HCT116 (cell line): ENCODE results near the gene FAM53B. TPM values are rescaled to one million over a fixed set of nuclear protein-coding genes. Genes with fewer than 3 reads are reported as not detected.

ENCODE experiments used
- ATAC-seq: fragments of 200-7000 bp; cut with Tn5 transposase; 2 replicates; pipeline ENCODE4 v1.9.1; 2020; ENCODE audit warnings: mild to moderate bottlenecking, moderate library complexity
- BruUV-seq: library from RNA; stranded (reverse); fragments of 400-500 nt; replicated peaks from 2 replicates; lab custom pipeline; 2021; lab: Mats Ljungman, UMichigan
- CTCF ChIA-PET: fragments of 300-600 bp; sonication (Branson Sonifier 250); formaldehyde crosslinking; loops from one replicate; lab custom pipeline; 2021; ENCODE audit warnings: antibody characterized with exemption; lab: Charles Lee
- POLR2A ChIA-PET: fragments of 300-600, 350-600 bp; sonication (Branson Sonifier 250); formaldehyde crosslinking; loops from one replicate; lab custom pipeline; 2021; ENCODE audit warnings: antibody characterized with exemption; lab: Charles Lee
- RAD21 ChIA-PET, 2 experiments: fragments of 300-600 bp; sonication (Branson Sonifier 250); formaldehyde crosslinking; loops; one replicate each; lab custom pipeline; 2023; ENCODE audit warnings: low total read pairs in 2 of 2; ENCODE audit not compliant: uncharacterized antibody in 2 of 2, unreplicated experiment in 2 of 2, low non-redundant PET in 1 of 2; lab: Charles Lee
- DNase-seq: peaks from one replicate; pipeline ENCODE4 v3.0.0-alpha.2; 2010; ENCODE audit warnings: low read depth, low spot score
- H2AFZ ChIP-seq: fragments of 200-600 bp; shearing (Covaris generic), sonication (generic); 2 replicates; pipeline ENCODE4 v1.6.1; 2017; ENCODE audit warnings: low read depth, mixed run types, mixed read lengths, antibody characterized with exemption, low read length; ENCODE audit not compliant: poor library complexity, severe bottlenecking
- H3K27ac ChIP-seq: 2 replicates; pipeline ENCODE4 v1.5.1; 2012; ENCODE audit warnings: low read depth, low read length
- H3K27me3 ChIP-seq: fragments of 200-600 bp; sonication (generic); 2 replicates; pipeline ENCODE4 v1.6.1; 2016; ENCODE audit warnings: mixed run types, low read length, mixed read lengths; ENCODE audit not compliant: insufficient read depth
- H3K36me3 ChIP-seq, 2 experiments: fragments of 200-500 bp in 1 of 2; fragments of 200-600 bp in 1 of 2; sonication (Bioruptor generic) in 1 of 2; sonication (generic) in 1 of 2; 2 replicates each; pipeline versions ENCODE4 v1.5.1 to v1.6.1; 2014 to 2016; ENCODE audit warnings: low read length in 2 of 2, inconsistent platforms in 1 of 2, mixed read lengths in 1 of 2, mixed run types in 1 of 2; ENCODE audit not compliant: insufficient read depth in 2 of 2, control insufficient read depth in 1 of 2
- H3K4me1 ChIP-seq, 2 experiments: fragments of 200-600 bp in 1 of 2; sonication (generic) in 1 of 2; 2 replicates each; pipeline versions ENCODE4 v1.5.1 to v1.6.1; 2012 to 2017; ENCODE audit warnings: low read length in 2 of 2, inconsistent platforms in 1 of 2, mild to moderate bottlenecking in 1 of 2, mixed read lengths in 1 of 2, mixed run types in 1 of 2, moderate library complexity in 1 of 2; ENCODE audit not compliant: insufficient read depth in 2 of 2, control insufficient read depth in 1 of 2
- H3K4me2 ChIP-seq: fragments of 200-600 bp; sonication (generic); 2 replicates; pipeline ENCODE4 v1.6.1; 2017; ENCODE audit warnings: mixed run types, low read length, mixed read lengths
- H3K4me3 ChIP-seq, 2 experiments: fragments of 200-600 bp in 1 of 2; sonication (generic) in 1 of 2; replicated peaks in 1 of 2; 2 replicates each; pipeline ENCODE4 v1.5.1; 2011 to 2016; ENCODE audit warnings: low read length in 2 of 2, control low read depth in 1 of 2, low read depth in 1 of 2, mild to moderate bottlenecking in 1 of 2, mixed read lengths in 1 of 2, mixed run types in 1 of 2
- H3K79me2 ChIP-seq: fragments of 200-600 bp; sonication (generic); 2 replicates; pipeline ENCODE4 v1.6.1; 2017; ENCODE audit warnings: mild to moderate bottlenecking, mixed run types, low read length, moderate library complexity, mixed read lengths; ENCODE audit not compliant: insufficient read depth
- H3K9ac ChIP-seq: fragments of 200-600 bp; sonication (generic); 2 replicates; pipeline ENCODE4 v1.6.1; 2016; ENCODE audit warnings: low read length, mixed read lengths
- H3K9me2 ChIP-seq: fragments of 200-600 bp; sonication (generic), shearing (Covaris generic); 2 replicates; pipeline ENCODE4 v1.6.1; 2017; ENCODE audit warnings: mixed run types, mild to moderate bottlenecking, moderate library complexity; ENCODE audit not compliant: insufficient read depth
- H3K9me3 ChIP-seq, 2 experiments: fragments of 200-500 bp in 1 of 2; fragments of 200-600 bp in 1 of 2; sonication (Bioruptor generic) in 1 of 2; sonication (generic) in 1 of 2; 2 replicates each; pipeline ENCODE4 v1.6.1; 2014 to 2017; ENCODE audit warnings: low read length in 2 of 2, mixed read lengths in 2 of 2, inconsistent platforms in 1 of 2, low read depth in 1 of 2, mild to moderate bottlenecking in 1 of 2, mixed run types in 1 of 2, moderate library complexity in 1 of 2; ENCODE audit not compliant: control insufficient read depth in 1 of 2, insufficient read depth in 1 of 2
- H4K20me1 ChIP-seq: fragments of 200-600 bp; sonication (generic), shearing (Covaris generic); 2 replicates; pipeline ENCODE4 v1.6.1; 2017; ENCODE audit warnings: mixed run types, mild to moderate bottlenecking, moderate library complexity; ENCODE audit not compliant: insufficient read depth
- CBX3 ChIP-seq: IDR thresholded peaks from 2 replicates; pipeline ENCODE4 v1.6.1; 2012; ENCODE audit warnings: low read depth
- ELF1 ChIP-seq: IDR thresholded peaks from 2 replicates; pipeline ENCODE4 v1.6.1; 2012; ENCODE audit warnings: low read depth, borderline replicate concordance
- EZH2phosphoT487 ChIP-seq: fragments of 200-600 bp; IDR thresholded peaks from 2 replicates; pipeline ENCODE4 v1.6.1; 2018; ENCODE audit warnings: antibody characterized with exemption, borderline replicate concordance
- TCF7L2 ChIP-seq: IDR thresholded peaks from 2 replicates; pipeline ENCODE4 v1.7.0; 2011; ENCODE audit warnings: borderline replicate concordance, inconsistent platforms; ENCODE audit not compliant: insufficient read depth, insufficient read length; ENCODE audit errors: extremely low read depth
- YY1 ChIP-seq: IDR thresholded peaks from 2 replicates; pipeline ENCODE4 v1.6.1; 2011; ENCODE audit warnings: low read length, low read depth, moderate library complexity, mild to moderate bottlenecking; ENCODE audit not compliant: insufficient replicate concordance; ENCODE audit errors: extremely low read depth
- ZFX ChIP-seq: fragments of 450-650 bp; IDR thresholded peaks from 2 replicates; pipeline ENCODE4 v1.6.1; 2017
- intact Hi-C: fragments of 100-400 bp; cut with micrococcal nuclease; formaldehyde crosslinking; loops from 2 replicates; pipeline ENCODE4 v1.10.0; 2022
- total RNA-seq: library from RNA; stranded (reverse); gene quantifications from one replicate; pipeline ENCODE4 v1.2.1, GENCODE V29; 2021; ENCODE audit not compliant: unreplicated experiment
- TF ChIP-seq, protein P1 (sequence below): IDR thresholded peaks from 2 replicates; pipeline ENCODE4 v1.6.1; 2012

FAM53B gene
- total RNA-seq, 1 experiment from 2014 or later: 19.6 TPM

DNA sequence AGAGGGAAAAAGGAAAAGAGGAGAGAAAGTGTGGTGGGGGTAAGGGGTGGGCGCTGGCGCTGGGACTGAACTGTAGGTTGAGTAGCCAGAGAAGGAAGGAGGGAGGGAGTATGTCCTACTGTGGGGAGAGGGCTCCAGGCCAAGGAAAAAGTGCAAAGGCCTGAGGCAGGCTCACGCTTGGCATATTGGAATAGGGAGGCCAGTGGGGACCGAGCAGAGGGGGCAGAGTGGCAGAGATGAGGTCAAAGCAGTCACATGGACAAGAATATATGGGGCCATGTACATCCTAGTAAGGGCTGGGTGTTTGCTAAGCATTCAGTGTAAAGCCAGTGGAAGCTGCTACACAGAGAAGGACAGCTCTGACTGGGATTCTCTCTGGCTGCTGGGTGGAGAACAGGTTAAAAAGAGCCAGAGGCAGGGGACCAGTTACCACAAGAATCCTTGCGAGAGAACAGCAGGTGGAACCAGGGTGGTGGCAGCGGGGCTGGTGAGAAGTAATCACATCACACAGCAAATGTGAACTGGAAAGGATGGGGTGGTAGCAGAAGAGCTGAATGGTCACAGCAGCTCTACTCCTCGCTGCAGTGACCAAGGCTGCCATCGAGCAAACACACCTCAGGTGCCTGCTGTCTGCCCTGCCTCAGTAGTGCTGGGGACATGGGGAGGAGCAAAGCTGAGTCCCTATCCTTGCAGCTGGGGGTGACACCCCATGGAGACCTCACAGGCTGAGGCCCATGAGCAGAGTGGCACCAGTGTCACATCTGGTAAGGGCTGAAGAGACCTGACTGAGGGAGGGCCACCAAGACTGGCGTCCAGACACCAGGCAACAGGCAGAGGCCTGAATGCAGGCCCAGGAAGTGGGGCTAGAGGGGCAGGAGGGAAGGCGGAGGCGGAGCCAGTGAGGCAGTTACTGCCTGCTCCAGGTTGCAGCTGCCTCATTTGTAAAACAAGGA is 39.5 kb downstream of the FAM53B start:
- no peaks in the 10 kb centered on the region for H3K27me3 ChIP-seq
- H2AFZ ChIP-seq: no peak overlapping the region
- no peak overlapping the region for H3K4me2 ChIP-seq
- ChIA-PET CTCF (interaction anchor here (1.3 to 1.4 kb wide), 2 partner anchors 13 to 37 kb away, joined by 4 read pairs; no protein-coding TSS in a partner anchor), RAD21 (no interaction called here), POLR2A (no interaction called here)
- H3K9me2 ChIP-seq: no peaks in the 10 kb centered on the region
- no TSS peak for BruUV-seq
- H3K4me3 ChIP-seq: no peak overlapping the region
- no peak overlapping the region for H3K9ac ChIP-seq
- intact Hi-C loops: no loop called here
- TF ChIP-seq ELF1 (no peak), CBX3 (no peak), EZH2phosphoT487 (no peak), YY1 (no peak), ZFX (no peak), TCF7L2 (no peak)
- TF ChIP-seq, protein P1, sequence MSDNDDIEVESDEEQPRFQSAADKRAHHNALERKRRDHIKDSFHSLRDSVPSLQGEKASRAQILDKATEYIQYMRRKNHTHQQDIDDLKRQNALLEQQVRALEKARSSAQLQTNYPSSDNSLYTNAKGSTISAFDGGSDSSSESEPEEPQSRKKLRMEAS: no peak
- no peak overlapping the region for H3K27ac ChIP-seq
- no peaks in the 10 kb centered on the region for H3K9me3 ChIP-seq
- peaks cover 10 to 17% of the 10 kb centered on the region in 2 experiments; a peak in 3 of 4 replicates for H3K4me1 ChIP-seq
- no peak for ATAC-seq
- H3K79me2 ChIP-seq: no peaks in the 10 kb centered on the region
- H4K20me1 ChIP-seq: no peaks in the 10 kb centered on the region
- no peak for DNase-seq
- peaks cover 0 to 4% of the 10 kb centered on the region in 2 experiments; a peak in 1 of 4 replicates for H3K36me3 ChIP-seq
